ENCODE results near the gene HPSE2.
"Not testable (repeated sequence)": the region's sequence is repeated elsewhere in the genome, so short reads cannot be mapped to it uniquely, and the experiment has no call there.

The HPSE2 gene

DNA sequence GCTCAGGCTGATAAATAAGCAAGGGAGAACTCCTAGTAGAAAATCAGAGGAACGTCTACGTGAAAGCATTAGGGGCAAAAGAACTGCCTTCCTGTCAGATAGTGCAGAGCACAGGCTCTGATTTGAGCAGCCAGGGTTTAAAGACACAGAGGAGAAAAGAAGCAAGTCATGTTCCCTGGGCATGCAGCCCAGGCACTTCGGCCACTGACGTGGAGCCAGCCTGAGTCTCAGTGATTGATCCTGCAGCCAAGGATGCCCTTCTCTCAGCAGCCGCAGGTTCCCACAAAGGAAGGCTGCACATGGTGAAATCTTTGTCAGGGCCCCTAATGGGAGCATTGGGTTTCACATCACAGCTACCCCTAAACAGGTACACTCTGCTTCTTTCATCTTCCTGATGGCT, 627.2 kb downstream of the HPSE2 start:
- DNase-seq, result no peak

GRCh38 chr10:98602224-98602623, 633.4 kb downstream of the HPSE2 start:
- DNase-seq, result no peak

- no peak for DNase-seq
These were observed 636.5 kb downstream of the HPSE2 start for GRCh38 chr10:98599032-98599610.

GRCh38 chr10:98596404-98596803, 639.2 kb downstream of the HPSE2 start:
- DNase-seq, result no peak

DNA sequence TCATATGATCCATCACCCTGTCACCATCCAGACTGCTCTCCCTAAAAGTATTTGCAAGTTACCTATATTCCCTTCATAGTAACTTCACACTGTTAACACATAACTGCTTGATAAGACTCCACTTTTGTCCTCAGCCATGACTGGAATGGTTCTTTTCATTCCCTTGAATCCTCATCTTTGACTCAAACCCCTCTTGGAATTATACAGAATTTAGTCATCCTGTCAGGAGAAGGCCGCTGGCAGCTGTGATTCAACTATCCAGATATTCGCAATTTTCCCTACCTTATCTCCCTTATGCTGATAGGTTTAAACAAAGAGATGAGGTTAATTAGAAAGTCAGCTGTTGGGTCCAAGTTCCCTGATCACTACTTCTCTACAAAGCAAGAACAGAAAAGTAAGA, 646.0 kb downstream of the HPSE2 start:
- no peak for DNase-seq

DNA sequence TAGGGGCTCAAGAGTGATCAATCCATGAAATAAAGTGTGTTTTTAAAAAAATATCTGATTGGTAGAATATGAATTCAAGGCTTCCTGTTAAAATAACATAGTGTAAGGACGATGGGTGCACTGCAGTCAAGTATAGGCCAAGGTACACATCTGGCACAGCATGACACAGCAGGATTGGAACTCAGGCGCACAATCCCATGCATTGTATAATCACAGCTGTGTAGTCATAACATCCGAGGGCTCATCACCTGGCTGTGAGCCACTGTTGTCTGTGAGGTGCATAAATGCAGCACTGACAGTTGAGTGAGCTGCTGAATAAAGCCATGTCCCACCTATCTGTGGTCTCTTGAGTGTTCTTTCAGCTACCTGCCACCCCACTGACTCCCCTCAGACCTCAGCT, 646.6 kb downstream of the HPSE2 start:
- DNase-seq, result no peak

DNA sequence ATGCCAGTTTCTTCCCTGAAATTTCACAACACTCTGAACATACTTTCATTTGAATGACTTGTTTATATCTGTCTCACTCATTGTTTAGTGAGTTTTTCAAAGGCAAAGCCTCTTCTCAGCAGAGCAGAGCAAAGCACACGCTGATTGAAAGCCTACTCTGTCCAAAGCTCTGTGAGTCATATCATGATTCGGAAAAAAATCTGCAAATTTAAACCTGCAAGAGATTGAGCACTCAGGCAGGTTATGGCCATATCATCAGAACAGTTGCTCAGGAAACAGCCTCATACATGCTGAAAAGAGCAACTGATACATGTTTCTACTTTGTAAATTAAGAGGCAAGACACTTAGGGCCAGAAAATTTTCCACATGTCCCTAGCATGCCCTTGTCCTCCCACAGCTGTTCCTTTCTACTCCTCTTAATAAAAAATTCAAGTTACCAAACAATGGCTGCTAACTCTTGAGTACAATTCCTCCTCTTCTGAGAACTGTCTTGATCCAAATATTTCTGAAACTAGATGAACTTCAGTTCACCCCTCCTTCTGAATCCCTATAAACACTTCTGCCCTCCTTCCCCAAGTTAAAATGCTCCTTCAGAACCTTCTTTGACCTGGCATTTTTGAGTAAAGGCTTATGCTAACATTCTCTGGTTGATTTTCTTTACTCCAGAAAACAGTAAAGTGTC, 648.4 kb downstream of the HPSE2 start:
- DNase-seq, result no peak

GRCh38 chr10:98586096-98586495, 649.6 kb downstream of the HPSE2 start:
- no peak for DNase-seq

DNA sequence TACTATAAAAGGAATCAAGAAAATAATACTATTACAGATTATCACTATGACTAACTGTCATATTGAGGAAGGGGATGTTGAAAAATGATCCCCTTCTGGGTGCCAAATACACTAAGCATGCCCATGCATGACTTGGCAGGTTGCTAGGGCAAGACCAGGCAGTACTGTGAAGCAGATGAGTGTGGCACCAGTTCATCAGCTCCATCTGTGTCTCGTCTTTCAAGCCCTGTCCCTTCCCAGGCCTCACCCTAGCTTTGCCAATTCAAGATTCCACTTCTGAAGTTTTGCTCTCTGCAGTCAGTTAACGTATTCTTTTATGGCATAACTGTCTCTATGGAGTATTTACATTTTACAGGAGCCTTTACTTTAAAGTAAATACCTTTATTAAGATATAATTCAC, 653.3 kb downstream of the HPSE2 start:
- no peak for DNase-seq

- DNase-seq, result no peak
These were observed 658.1 kb downstream of the HPSE2 start for GRCh38 chr10:98577578-98577977.

DNA sequence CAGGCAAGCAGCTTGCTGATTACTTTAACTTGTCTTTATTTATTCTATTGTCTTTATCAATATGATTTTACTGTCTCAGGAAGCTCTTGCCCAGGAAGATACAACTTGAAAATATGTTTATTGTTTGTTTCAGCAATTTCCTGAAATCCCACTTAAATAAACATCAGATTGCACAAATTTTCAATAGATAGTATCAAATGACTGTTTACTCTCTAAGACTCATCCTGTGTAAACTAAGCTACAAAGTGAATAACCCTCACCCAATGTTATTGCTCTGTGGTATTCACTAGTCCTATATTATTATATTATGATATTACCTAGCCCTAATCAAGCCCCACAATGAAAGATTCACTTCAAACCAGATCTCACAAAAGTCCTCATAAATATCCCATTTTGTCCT, 658.5 kb downstream of the HPSE2 start:
- no peak for DNase-seq

DNA sequence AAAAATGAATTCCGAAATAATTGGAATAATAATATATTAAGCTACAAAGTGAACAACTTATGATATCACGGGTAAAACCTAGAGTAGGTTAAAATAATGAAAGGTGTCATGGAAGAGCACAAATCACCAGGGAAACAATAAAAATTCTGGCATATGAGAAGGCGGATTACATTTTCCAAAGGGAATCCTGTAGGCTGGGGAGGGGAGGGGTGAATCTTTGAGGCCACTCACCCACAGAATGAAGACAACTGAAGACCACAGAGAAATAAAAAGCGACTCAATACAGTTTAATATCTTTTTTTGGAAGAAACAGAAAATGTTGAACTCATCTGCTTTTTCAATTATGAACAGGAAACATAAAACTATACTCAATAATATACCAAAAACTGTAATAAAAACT, 659.6 kb downstream of the HPSE2 start:
- DNase-seq, result no peak

DNA sequence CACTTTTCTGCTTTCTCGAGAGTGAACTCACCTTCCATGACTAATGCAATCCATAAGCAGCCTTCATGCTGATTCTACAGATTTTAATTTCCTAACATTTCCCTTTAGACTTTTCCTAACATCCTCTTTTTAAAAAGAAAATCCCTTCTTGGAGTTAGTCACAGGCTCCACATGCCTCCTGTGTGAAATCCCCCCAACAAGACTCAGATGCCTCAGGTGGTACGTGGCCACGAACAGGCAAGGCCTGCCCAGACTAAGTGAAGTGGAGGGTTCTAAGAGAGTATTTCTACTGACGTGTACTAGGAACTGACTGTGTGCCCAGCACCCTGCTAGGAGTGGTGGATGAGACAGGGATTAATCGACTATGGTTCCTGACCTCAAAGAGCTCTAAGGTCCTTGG, 663.1 kb downstream of the HPSE2 start:
- DNase-seq, result no peak

- no peak for DNase-seq
These were observed 664.8 kb downstream of the HPSE2 start for GRCh38 chr10:98570834-98571233.

GRCh38 chr10:98569853-98570252, 665.8 kb downstream of the HPSE2 start:
- no peak for DNase-seq

DNA sequence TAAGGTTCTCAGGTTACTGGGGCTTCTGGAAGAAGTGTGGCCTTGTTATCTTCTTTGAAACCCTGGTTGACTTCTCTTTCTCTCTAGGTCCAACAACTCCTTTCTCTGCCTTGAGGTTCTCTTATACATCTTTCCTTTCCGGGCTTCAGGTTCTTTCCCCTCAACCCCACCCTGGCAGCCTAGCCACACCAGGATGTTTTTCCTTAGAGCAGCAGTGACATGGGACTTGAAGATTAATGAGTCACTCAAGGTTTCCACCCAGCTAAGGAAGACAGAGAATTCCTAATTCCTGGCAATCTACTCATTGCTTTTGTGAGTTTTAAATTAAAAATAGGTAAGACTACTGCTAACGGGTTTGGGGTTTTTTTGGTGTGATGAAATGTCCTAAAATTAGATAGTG, 667.1 kb downstream of the HPSE2 start:
- DNase-seq, result no peak

DNA sequence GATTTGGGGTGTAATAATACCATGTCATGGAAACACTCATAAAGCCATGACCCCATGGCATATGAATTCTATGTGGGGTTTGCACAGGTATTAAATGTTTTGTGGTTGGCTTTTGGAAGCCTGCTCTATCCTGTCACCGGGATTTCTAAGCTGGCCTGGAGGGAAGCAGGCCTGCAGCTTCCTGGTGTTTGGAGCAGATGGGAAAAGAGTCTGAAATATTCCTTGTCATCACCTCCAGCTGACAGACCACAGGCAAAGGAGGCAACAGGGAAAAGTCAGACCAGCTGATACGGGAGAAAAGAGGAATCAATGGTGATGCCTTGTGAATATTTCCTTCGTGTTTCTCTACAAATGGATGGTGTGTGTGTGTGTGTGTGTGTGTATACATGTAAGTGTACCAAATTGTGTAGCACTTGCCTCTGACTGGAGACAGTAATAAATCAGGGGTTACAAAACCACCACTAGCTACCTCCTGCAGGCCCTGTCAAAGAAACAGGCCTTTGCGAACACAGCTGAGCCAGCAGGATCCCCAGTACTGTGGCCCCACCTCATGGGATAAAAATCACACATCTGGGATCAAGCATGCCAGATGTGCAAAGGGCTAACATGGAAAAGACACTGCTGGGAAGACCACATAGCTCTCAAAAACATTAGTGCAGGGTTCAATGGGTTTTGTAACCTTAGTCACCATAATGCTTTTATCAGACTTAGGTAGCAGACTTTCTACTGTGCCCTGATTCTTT, 668.1 kb downstream of the HPSE2 start:
- DNase-seq, result no peak

DNA sequence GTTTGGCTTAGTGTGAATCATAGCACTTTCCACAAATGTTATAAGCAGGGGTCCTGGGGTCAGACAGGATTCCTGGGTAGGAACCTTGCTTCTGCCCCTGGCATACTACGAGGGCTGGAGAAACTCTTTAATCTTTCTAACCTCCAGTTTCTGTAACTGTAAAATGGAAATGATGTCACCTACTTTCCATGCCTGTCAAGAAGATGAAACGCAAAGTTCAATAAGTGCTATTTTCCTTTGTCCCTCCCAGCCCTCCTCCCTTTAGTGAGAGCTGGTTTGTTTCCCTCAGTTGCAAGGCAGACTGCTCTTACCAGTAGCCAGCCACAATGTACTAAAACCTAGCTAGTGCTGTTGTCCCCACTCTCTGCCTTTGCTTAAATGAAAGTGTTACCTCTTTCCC, 671.8 kb downstream of the HPSE2 start:
- no peak for DNase-seq

GRCh38 chr10:98560565-98560964, 675.1 kb downstream of the HPSE2 start:
- DNase-seq, result no peak

- DNase-seq, result no peak
These were observed 679.6 kb downstream of the HPSE2 start for GRCh38 chr10:98556061-98556460.

DNA sequence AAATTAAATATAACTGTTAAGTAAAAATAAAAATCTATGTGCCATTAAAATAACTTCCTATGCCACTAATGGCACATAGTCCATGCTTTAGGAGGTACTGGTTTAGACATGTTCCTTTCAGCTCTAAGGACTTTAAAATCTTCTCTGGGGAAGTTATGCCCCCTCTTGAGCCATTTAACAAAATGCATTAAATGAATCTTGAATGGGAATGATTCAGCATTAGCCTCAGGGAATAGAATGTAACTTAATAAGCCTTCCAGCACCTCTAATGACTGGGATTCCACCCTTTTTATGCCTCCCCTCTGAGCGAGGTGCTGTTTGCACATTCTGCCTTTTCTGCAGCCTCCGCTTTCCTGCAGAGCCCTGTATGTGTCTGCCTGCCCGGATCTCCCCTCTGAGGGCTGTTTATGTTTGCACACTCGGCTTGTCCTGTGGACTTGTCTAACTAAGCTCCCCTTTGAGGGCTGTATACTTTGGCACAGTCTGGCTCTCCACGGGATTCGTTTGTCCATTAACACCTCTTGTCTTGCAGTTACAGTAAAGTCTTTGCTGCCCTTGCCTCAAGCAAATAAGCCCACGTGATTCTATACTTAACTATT, 680.5 kb downstream of the HPSE2 start:
- no peak for DNase-seq

- DNase-seq, result not testable (repeated sequence)
These were observed 694.1 kb downstream of the HPSE2 start for GRCh38 chr10:98541561-98541960.

DNA sequence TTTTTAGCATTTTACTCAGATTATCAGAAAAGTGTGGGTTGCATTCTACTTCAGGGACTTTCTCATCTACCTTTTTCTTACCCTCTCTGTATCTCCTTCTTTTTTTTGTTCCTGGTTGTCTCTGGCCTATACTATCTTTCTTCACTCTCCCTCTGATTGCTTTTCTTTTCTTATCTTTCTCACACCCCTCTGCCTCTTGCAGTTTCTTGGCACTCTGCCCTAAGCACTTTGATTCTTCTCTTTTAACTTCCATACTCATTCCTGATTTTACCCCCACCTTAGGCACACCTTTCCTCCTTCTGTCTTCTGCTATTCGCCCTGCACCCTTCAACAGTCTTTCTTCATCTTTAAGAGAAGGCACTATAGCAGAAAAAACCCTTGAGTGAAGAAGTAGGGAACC, 696.1 kb downstream of the HPSE2 start:
- DNase-seq, result no peak

DNA sequence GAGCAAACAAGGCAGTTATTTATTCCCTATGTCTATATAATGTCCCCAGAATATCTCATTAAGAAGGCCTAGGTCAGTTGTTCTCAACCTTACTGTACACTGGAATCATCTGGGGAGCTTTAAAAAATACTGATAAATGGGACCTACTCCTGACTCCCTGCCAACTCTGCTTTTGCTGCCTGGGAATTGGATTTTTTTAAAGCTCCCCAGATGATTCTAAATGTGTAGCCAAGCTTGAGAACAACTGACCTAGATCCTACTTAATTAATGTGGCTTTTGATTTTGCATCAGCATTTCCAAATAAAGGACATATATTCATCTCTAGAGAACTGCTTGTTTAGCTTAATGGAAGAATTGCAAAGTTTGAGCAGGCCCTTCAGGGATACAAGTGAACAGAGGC, 697.2 kb downstream of the HPSE2 start:
- no peak for DNase-seq

All from 8988T (cell line).